Measurements from ENCODE around the gene SNX14.

Gene SNX14

DNA sequence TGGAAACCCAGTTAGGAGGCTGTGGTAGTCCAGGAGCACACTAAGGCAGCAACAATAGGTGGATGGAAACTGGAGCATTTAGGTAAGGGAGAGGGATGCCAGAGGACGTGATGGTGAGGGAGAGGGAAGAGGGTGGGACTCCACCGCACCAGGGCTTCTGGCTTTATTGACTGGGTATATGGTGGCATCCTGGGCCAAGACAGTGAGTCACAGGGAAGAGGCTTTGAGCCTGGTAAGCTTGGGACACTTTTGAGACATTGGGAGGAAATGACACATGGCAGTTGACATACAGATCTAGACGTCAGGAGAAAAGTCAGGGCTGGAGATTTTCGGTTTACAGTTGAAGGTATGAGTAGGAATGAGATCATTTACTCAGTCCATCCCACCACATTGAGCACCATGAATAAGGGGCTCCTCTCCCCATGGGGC, 128.9 kb downstream of the SNX14 start:
- no peak for DNase-seq (ENCODE audit: low spot score)

- DNase-seq (ENCODE audit: low spot score), result no peak
Measured at GRCh38 chr6:85464260-85464644, 129.4 kb downstream of the SNX14 start.

- DNase-seq (ENCODE audit: low spot score), result no peak
Measured at GRCh38 chr6:85463621-85464259, 129.9 kb downstream of the SNX14 start.

DNA sequence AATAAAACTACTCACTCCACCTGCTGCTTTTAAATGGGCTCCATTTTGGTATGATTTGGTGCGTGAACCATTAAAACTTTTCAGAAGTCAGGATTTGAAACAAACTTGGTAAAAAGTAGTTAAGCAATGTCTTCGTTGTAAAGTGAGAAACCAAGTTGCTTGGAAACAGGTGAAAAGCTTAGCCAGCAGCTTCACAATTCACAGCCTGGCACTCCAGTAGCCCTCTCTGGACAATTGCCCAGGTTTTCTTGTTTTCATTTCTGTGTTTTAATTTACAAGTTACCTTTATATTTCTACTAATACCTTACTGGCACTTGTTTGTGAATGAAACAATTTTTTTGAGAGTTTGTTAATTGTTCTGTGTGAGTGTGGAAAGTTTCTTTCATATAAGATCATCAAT, 131.0 kb downstream of the SNX14 start:
- no peak for DNase-seq (ENCODE audit: low spot score)

GRCh38 chr6:85461798-85462170, 131.9 kb downstream of the SNX14 start:
- no peak for DNase-seq (ENCODE audit: low spot score)

DNA sequence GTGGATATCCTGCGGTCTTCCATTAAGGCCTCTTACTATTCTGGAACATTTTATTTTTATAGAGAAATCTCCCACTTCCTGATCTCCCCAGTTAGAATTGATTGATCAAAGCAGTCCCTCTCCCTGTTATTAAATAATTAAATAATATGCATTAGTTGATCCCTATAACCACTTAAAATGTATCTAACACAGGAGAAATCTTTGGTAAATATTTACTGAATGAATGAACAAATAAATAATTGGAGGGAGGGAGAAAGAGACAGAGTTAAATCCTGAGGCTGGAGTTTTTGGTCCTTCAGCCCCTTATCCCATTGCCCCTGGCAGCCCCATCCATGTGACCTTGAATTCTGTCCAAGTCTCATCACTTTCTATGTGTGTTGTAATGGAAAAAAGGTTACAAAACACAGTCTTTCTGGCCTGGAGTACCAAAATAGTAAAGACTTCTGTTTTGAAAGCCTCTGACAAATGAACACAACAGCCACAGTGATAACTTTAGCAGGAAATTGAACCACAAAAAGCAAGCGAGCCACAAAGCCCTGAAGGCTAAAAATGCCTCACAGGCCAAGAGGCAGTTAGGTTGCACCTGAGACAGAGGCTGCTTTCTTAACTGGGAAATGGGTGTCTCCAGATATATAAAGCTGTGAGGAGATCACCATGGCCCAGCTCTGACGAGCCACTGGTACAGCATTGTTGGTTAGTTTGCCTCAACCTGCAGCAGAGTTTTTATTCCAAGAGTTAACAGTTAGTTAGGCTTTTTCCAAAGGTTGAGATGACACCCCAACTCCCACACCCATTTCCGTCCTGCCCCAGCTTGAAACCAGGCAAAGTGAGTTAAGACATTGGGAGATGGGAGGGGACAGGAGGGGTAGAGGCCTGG, 132.5 kb downstream of the SNX14 start:
- DNase-seq (ENCODE audit: low spot score), result no peak

GRCh38 chr6:85460154-85460920, 133.3 kb downstream of the SNX14 start:
- no peak for DNase-seq (ENCODE audit: low spot score)

DNA sequence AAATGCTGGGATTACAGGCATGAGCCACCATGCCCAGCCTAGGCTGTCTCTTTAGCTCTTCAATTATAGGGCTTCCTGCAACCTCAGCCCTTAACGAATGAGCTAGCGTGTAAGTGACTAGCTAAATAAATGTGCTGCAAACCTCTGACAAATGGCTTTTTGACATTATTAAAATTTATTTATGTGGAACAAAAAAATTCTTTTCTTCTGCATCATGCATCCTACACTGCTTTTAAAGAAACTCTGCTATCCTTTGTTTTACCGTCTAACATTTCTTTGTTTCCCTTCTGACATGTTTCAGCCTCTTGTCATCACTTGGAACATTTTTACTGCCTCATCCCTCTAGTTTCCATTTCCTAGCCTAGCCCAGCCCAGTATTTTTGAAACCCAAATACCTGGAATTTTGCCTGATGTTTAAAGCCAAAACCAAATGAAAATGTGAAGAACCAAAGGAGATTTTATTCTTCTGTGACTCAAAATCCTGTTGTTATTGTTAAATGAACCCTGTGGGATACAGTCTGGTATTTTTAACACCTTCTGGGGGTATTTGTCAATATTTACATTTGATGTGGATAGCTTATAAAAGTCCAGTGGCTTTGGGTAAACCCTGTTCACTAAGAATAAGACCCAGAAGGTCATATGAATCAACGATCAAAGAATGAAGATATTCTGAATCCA, 134.3 kb downstream of the SNX14 start:
- DNase-seq (ENCODE audit: low spot score), result no peak

DNA sequence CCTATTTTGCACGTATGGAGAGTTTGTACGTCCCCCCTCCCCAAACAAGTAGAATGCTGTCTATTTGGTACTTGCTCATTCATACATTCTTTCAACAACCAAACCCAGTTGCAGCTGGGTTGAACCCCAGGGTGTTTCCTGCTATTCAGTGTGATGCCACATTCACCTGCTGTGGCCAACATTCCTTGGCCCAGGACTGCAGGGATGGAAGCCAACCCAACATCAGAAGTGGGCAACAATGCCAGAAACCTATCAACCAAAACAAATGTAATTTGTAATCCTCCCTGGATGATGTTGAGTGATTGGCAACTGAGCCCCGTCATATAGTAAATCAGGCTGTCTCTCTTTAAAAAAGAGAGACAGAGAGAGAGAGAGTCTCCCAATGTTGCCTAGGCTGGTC, 134.9 kb downstream of the SNX14 start:
- DNase-seq (ENCODE audit: low spot score), result no peak

DNA sequence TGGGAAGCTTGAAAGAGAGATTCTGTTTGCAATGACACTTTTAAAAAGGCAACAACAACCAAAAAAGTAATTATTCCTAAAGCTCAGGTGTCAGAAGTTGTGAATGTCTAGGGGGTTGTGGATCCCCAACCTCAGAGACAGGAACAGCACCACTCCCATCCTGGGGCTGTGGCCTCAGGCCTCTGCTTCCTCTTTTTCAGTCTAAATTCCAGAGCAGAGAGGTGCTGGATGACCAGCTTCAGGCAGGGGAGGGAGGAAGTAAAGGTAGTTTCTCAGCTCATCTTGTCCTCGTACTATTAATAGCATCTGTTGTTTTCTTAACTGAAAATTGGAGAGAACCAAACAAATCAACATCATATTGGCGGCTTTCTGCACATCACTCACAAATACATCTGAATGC, 135.5 kb downstream of the SNX14 start:
- DNase-seq (ENCODE audit: low spot score), result no peak

GRCh38 chr6:85456782-85457181, 136.9 kb downstream of the SNX14 start:
- no peak for DNase-seq (ENCODE audit: low spot score)
